GM12801 (cell line): Measurements from ENCODE around the gene COPS9.

Experiments
- CTCF ChIP-seq: IDR thresholded peaks from one replicate; pipeline ENCODE4 v1.5.1; 2011; ENCODE audit warnings: control low read depth; ENCODE audit not compliant: insufficient read length; ENCODE audit errors: extremely low read depth

The COPS9 gene

DNA sequence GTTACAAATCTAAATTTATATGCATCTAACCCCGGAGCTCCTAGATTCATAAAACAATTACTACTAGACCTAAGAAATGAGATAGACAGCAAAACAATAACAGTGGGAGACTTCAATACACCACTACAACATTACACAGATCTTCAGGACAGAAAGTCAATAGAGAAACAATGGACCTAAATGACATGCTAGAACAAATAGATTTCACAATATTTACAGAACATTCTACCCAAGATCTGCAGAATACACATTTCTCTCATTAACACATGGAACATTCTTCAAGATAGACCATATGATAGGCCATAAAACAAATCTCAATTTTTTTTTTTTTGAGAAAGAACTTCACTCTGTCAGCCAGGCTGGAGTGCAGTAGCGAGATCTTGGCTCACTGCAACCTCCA, 37.8 kb downstream of the COPS9 start:
- TF ChIP-seq CTCF: no peak

DNA sequence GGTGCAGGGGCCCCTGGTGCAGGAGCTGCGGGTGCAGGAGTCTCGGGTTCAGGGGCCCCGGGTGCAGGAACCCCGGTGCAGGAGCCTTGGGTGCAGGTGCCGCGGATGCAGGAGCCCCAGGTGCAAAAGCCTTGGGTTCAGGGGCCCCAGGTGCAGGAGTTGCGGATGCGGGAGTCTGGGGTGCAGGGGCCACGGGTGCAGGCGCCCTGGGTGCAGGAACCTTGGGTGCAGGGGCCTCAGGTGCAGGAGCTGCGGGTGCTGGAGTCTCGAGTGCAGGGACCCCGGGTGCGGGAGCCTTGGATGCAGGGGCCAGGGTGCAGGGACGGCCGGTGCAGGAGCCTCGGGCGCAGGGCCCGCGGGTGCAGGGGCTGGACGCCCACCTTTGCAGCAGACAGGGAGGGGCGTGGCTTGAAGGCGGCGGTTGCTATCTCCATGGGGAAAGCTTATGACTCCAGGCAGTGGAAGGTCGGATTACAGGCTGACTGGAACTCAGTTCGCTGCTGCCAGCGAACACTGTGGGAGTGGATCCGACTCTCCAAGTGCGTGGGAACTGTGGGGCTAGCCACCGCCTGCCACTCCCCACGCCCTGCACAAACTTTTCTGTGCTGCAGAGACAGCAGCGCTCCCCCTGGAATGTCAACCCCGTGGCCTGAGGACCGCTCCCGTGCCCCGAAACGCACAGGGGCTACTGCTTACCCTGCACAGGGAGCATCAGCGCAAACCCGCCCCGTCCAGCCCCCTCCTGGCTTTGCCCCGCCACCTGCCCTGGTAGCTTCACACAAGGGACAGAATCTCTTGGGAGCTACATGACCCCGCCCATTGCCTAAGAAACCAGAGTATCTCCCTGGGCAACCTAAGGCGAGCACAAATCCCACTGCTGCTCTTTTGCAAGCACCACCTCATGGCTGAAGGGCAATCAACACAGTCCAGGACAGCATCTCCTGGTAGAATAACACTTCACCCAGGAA, 40.3 kb downstream of the COPS9 start:
- TF ChIP-seq CTCF: no peak

- TF ChIP-seq CTCF: no peak
Observed at GRCh38 chr2:240089306-240089705, 46.8 kb downstream of the COPS9 start.

DNA sequence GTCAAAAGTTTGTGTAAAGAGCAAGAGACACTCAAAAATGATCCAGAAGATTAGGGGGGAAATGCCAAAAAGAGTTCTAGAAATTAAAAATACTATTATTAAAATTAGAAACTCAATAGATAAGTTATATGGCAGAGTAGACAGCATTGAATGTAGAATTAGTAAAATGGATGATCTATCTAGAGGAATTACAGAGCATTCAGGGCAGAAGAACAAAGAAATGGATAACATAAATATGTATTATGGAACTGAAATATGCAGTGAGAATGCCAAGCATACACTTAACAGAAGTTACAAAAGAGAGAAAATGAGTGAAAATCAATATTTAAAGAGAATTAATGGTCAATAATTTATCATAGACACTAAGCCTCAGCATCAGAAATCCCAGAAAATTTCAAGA, 49.5 kb downstream of the COPS9 start:
- TF ChIP-seq CTCF: no peak
